B cell (primary cell): ENCODE measurements around the gene CYREN. TPM values are rescaled to one million over a fixed set of nuclear protein-coding genes. Genes with fewer than 3 reads are reported as not detected.

Experiments used
- ATAC-seq: fragments of 200-7000 bp; cut with Tn5 transposase; one replicate; pipeline ENCODE4 v1.10.0; 2021; ENCODE audit warnings: low read depth, mild to moderate bottlenecking, moderate number of reproducible peaks, moderate library complexity
- CTCF ChIA-PET: fragments of 350-600 bp; sonication (Branson Sonifier 250); formaldehyde crosslinking; loops from one replicate; lab custom pipeline; 2021; ENCODE audit warnings: antibody characterized with exemption, inconsistent platforms; lab: Charles Lee
- POLR2A ChIA-PET: fragments of 350-600 bp; sonication (Branson Sonifier 250); formaldehyde crosslinking; loops from one replicate; lab custom pipeline; 2021; ENCODE audit warnings: antibody characterized with exemption; lab: Charles Lee
- DNase-seq: peaks from one replicate; pipeline ENCODE4 v3.0.0; 2013
- H2AFZ ChIP-seq: 2 replicates; pipeline ENCODE4 v1.6.1; 2012; ENCODE audit warnings: mild to moderate bottlenecking, low read depth, low read length; ENCODE audit not compliant: insufficient read depth, poor library complexity, severe bottlenecking
- H3K27ac ChIP-seq, 2 donors: 1 replicate in 1 of 2; 2 replicates in 1 of 2; pipeline ENCODE4 v1.5.1; 2012 to 2013; ENCODE audit warnings: low read length in 2 of 2, mild to moderate bottlenecking in 2 of 2, moderate library complexity in 1 of 2
- H3K27me3 ChIP-seq, 4 experiments: fragments of 200-600 bp in 1 of 4; sonication (generic) in 1 of 4; replicated peaks in 1 of 4; 1 replicate in 2 of 4; 2 replicates in 2 of 4; pipeline versions ENCODE4 v1.6.1 to v1.7.0; 2013 to 2016; ENCODE audit warnings: low read length in 3 of 4, mild to moderate bottlenecking in 2 of 4, mixed read lengths in 1 of 4, moderate library complexity in 1 of 4; ENCODE audit not compliant: insufficient read depth in 4 of 4, control insufficient read depth in 3 of 4; ENCODE audit errors: control extremely low read depth in 1 of 4
- H3K36me3 ChIP-seq, 2 experiments: replicated peaks in 1 of 2; 1 replicate in 1 of 2; 2 replicates in 1 of 2; pipeline versions ENCODE4 v1.6.1 to v1.7.1; 2013; ENCODE audit warnings: low read length in 1 of 2; ENCODE audit not compliant: insufficient read depth in 2 of 2, control insufficient read depth in 1 of 2; ENCODE audit errors: control extremely low read depth in 1 of 2, extremely low read depth in 1 of 2
- H3K4me1 ChIP-seq, 2 donors: fragments of 200-600 bp in 1 of 2; sonication (generic) in 1 of 2; 1 replicate in 1 of 2; 2 replicates in 1 of 2; pipeline versions ENCODE4 v1.5.1 to v1.6.1; 2013 to 2017; ENCODE audit warnings: low read length in 2 of 2; ENCODE audit not compliant: control insufficient read depth in 2 of 2, insufficient read depth in 2 of 2
- H3K4me2 ChIP-seq: replicated peaks from 2 replicates; pipeline ENCODE3; 2012; ENCODE audit warnings: mild to moderate bottlenecking, low read depth, low read length; ENCODE audit not compliant: poor library complexity, severe bottlenecking
- H3K4me3 ChIP-seq, 5 experiments: fragments of 200-600 bp in 1 of 5; sonication (generic) in 1 of 5; 1 replicate in 3 of 5; 2 replicates in 2 of 5; pipeline versions ENCODE4 v1.5.1 to v1.7.0; 2011 to 2016; ENCODE audit warnings: low read length in 4 of 5, mild to moderate bottlenecking in 4 of 5, low read depth in 2 of 5, control low read depth in 1 of 5, moderate library complexity in 1 of 5; ENCODE audit not compliant: insufficient read depth in 1 of 5; ENCODE audit errors: control extremely low read depth in 1 of 5, extremely low read depth in 1 of 5
- H3K79me2 ChIP-seq: fragments of 200-600 bp; sonication (generic); one replicate; pipeline ENCODE4 v1.6.0; 2016; ENCODE audit warnings: low read length; ENCODE audit not compliant: control insufficient read depth, insufficient read depth
- H3K9ac ChIP-seq: fragments of 200-600 bp; sonication (generic); 2 replicates; pipeline ENCODE4 v1.6.1; 2017; ENCODE audit warnings: mild to moderate bottlenecking, low read length, moderate library complexity
- H3K9me3 ChIP-seq, 3 donors: one replicate each; pipeline versions ENCODE4 v1.6.1 to v1.7.1; 2013; ENCODE audit warnings: low read length in 2 of 3; ENCODE audit not compliant: control insufficient read depth in 2 of 3, insufficient read depth in 1 of 3; ENCODE audit errors: control extremely low read depth in 1 of 3
- H4K20me1 ChIP-seq: 2 replicates; pipeline ENCODE4 v1.6.0; 2012; ENCODE audit warnings: mild to moderate bottlenecking, low read length; ENCODE audit not compliant: insufficient read depth, control insufficient read depth, poor library complexity, severe bottlenecking
- H3K27ac Mint-ChIP-seq: one replicate; pipeline ENCODE4 v1.8.0; 2021; ENCODE audit warnings: mixed read lengths
- H3K27me3 Mint-ChIP-seq: one replicate; pipeline ENCODE4 v1.8.0; 2021; ENCODE audit warnings: mixed read lengths
- H3K4me1 Mint-ChIP-seq: one replicate; pipeline ENCODE4 v1.8.0; 2021; ENCODE audit warnings: mixed read lengths
- H3K4me3 Mint-ChIP-seq: one replicate; pipeline ENCODE4 v1.8.0; 2021; ENCODE audit warnings: mixed read lengths
- H3K9me3 Mint-ChIP-seq: one replicate; pipeline ENCODE4 v1.8.0; 2022; ENCODE audit warnings: mixed read lengths; ENCODE audit not compliant: insufficient read depth
- CTCF ChIP-seq: fragments of 200-600 bp; IDR thresholded peaks from one replicate; pipeline ENCODE4 v1.8.0; 2022; ENCODE audit warnings: antibody characterized with exemption, mild to moderate bottlenecking
- EZH2 ChIP-seq: IDR thresholded peaks from 2 replicates; pipeline ENCODE4 v1.6.1; 2012; ENCODE audit warnings: borderline replicate concordance, low read depth, mild to moderate bottlenecking, moderate library complexity, low read length; ENCODE audit not compliant: insufficient read depth, poor library complexity, severe bottlenecking
- WGBS: methylation state at CpG from one replicate; pipeline ENCODE4 v1.1.5; 2013; ENCODE audit warnings: missing lambda C conversion rate; ENCODE audit not compliant: insufficient coverage; 5-methylcytosine and 5-hydroxymethylcytosine counted together
- intact Hi-C: fragments of 100-400 bp; cut with micrococcal nuclease; formaldehyde crosslinking; loops from one replicate; pipeline ENCODE4 v1.10.0; 2022
- polyA plus RNA-seq: library from polyadenylated mRNA; depleted of rRNA; stranded (reverse); fragments of >200 nt; gene quantifications from 2 replicates; pipeline ENCODE4 v1.2.3, GENCODE V29; 2012
- total RNA-seq, 2 donors: library from RNA; stranded (reverse); fragments of 120-200 nt in 1 of 2; gene quantifications; 1 replicate in 1 of 2; 2 replicates in 1 of 2; pipeline versions ENCODE4 v1.2.3 to v1.2.4, GENCODE V29; 2013 to 2022

CYREN gene
- total and polyA plus RNA-seq, 2 donors (not counting 1 experiment from before 2014, with no cell fraction given), result 19.2 to 54.6 TPM

- Mint-ChIP-seq H3K4me3 (no peak overlapping the region), H3K4me1 (peaks cover 65% of the 10 kb centered on the region), H3K9me3 (peaks cover 2% of the 10 kb centered on the region), H3K27me3 (no peaks in the 10 kb centered on the region), H3K27ac (peak overlapping the region; percentile 59)
- Histone ChIP-seq H3K27ac (peak overlapping the region in 1 of 2 donors; percentile 13), H4K20me1 (peaks cover 19% of the 10 kb centered on the region), H3K36me3 (peaks cover 0 to 55% of the 10 kb centered on the region in 2 experiments), H3K4me3 (no peak overlapping the region), H3K9me3 (peaks cover 0 to 7% (median 0%) of the 10 kb centered on the region in 3 donors), H3K27me3 (no peaks in the 10 kb centered on the region), H3K9ac (no peak overlapping the region), H3K79me2 (peaks cover 30% of the 10 kb centered on the region), H3K4me2 (no peak overlapping the region), H2AFZ (no peak overlapping the region), H3K4me1 (peaks cover 22 to 41% of the 10 kb centered on the region in 2 donors)
- CTCF ChIA-PET, result interaction anchor here (7.8 to 8.1 kb wide), 2 partner anchors 20 to 179 kb away, joined by 78 to 80 read pairs; partner anchors contain the start of genes AGBL3 and TMEM140
- TF ChIP-seq EZH2, result no peak
- TF ChIP-seq CTCF, result no peak
- intact Hi-C loops, result no loop called here
- ATAC-seq (no peak), DNase-seq (no peak)
- POLR2A ChIA-PET, result no interaction called here
- WGBS, result 81% methylated on average over 4 of the region's 4 CpGs
Measured at GRCh38 chr7:135165862-135166261, 4.6 kb downstream of the CYREN start.

- DNase-seq, result no peak
- no peak overlapping the region for H3K4me3 ChIP-seq
- H3K4me1 ChIP-seq, result peaks cover 32 to 47% of the 10 kb centered on the region in 2 donors
- no peak overlapping the region for H2AFZ ChIP-seq
- H3K36me3 ChIP-seq, result peaks cover 0 to 55% of the 10 kb centered on the region in 2 experiments
- CTCF ChIA-PET, result interaction anchor here (1.8 kb wide), 1 partner anchor 17 kb away, joined by 4 read pairs; the partner anchor contains the start of gene TMEM140
- no peak overlapping the region for H3K27ac ChIP-seq
- POLR2A ChIA-PET, result no interaction called here
- H3K27me3 ChIP-seq, result no peaks in the 10 kb centered on the region
- TF ChIP-seq CTCF, result no peak
- no peak for TF ChIP-seq EZH2
- Mint-ChIP-seq H3K4me1 (peaks cover 72% of the 10 kb centered on the region), H3K4me3 (no peak overlapping the region), H3K27ac (peak overlapping the region; percentile 74), H3K9me3 (peaks cover 2% of the 10 kb centered on the region), H3K27me3 (no peaks in the 10 kb centered on the region)
- H3K9me3 ChIP-seq, result peaks cover 0 to 7% (median 0%) of the 10 kb centered on the region in 3 donors
- intact Hi-C loops, result no loop called here
- H3K79me2 ChIP-seq, result peaks cover 38% of the 10 kb centered on the region
- ATAC-seq, result no peak
- H3K9ac ChIP-seq, result no peak overlapping the region
- H3K4me2 ChIP-seq, result no peak overlapping the region
- peaks cover 20% of the 10 kb centered on the region for H4K20me1 ChIP-seq
- WGBS, result 88% methylated on average over 15 of the region's 18 CpGs
Measured at GRCh38 chr7:135164357-135165061, 6.0 kb downstream of the CYREN start.
